ENCODE measurements around the gene BROX.

BROX gene

DNA sequence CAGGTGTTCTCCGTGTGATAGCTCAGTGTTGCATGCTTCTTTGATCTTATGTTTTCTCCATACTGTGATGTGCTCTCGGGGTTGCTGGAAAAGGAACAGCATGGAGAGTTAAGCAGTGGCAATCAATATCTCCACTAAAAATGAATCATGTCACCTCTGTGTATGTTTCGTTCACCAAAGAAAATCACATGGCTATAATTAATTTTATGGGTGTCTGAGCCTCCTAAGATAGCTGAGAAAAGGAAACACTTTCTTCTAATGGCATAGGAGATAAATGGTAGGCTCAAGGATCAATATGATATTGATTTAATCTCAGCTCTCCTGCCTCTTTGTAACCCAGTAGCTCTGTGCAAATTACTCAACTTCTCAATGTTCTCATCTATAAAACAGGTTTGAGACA, 38.9 kb downstream of the BROX start:
- Histone ChIP-seq H3K79me1 (replicated peaks; ENCODE audit: low read length, poor library complexity, severe bottlenecking) (no peaks in the 10 kb centered on the region), H2BK12ac (ENCODE audit: low read length in 2 of 2) (no peak overlapping the region)
- DNase-seq, result no peak

DNA sequence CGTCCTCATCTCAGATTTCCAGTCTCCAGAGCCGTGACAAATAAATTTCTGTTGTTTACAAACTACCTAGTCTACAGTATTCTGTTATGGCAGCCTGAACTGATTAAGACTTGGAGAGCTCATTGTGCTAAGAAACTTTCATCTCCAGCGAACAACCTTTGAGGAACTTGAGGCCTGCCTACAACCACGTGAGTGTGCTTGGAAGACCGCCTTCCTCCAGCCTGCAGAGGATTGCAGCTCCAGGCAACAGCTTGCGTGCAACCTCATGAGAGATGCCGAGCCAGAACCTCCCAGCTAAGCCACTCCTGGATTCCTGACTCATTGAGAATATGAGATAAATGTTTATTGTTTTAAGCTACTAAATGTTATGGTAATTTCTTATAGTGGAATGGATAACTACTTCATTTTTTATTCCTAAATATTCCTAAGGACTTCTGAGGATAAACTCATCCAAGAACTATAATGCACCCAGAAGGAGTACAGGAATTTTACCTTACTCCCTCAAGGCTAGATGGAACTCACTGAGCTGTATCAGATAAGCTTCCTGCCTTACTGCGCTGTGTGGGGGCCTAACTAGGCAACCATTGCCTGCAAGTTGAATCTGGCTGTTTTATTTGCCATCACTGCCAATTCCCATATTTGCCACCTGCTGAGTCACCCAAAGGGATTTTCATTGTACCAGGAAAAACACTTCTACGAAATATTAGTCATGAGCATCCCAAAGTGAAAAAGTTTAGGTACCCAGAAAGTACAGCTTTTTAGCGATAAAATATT, 42.2 kb downstream of the BROX start:
- H3K4ac ChIP-seq (ENCODE audit: low read depth in 1 of 2, low read length in 2 of 2), result no peak overlapping the region
- H3K4me1 ChIP-seq (ENCODE audit: control insufficient read depth, insufficient read depth, low read depth, low read length), result peaks cover 1% of the 10 kb centered on the region
- H2BK120ac ChIP-seq (ENCODE audit: low read depth, low read length), result no peak overlapping the region
- no peaks in the 10 kb centered on the region for H3K9me3 ChIP-seq (ENCODE audit: control insufficient read depth, low read length)
- 81% methylated on average over 9 of the region's 10 CpGs for WGBS
- no peak for DNase-seq
- no peaks in the 10 kb centered on the region for H3K27me3 ChIP-seq (ENCODE audit: control insufficient read depth in 1 of 2, insufficient read depth in 1 of 2, low read length in 2 of 2)
- no peak overlapping the region for H3K18ac ChIP-seq (ENCODE audit: low read depth in 1 of 2, low read length in 2 of 2)
- no peak overlapping the region for H2BK15ac ChIP-seq (ENCODE audit: low read depth, poor library complexity, severe bottlenecking)
- no peak overlapping the region for H2BK12ac ChIP-seq (ENCODE audit: low read length in 2 of 2)
- no peak overlapping the region for H3K14ac ChIP-seq (ENCODE audit: low read length in 2 of 2)
- H3K36me3 ChIP-seq (ENCODE audit: control insufficient read depth in 1 of 2, insufficient read depth in 2 of 2, low read depth in 1 of 2, low read length in 2 of 2), result no peaks in the 10 kb centered on the region
- no peak overlapping the region for H2AFZ ChIP-seq (ENCODE audit: low read depth, low read length)
- H2AK5ac ChIP-seq (ENCODE audit: low read length, severe bottlenecking), result no peak overlapping the region
- no peak overlapping the region for H2BK5ac ChIP-seq (ENCODE audit: low read depth, low read length, poor library complexity, severe bottlenecking)
- no peak overlapping the region for H4K8ac ChIP-seq (ENCODE audit: low read length)
- H4K91ac ChIP-seq (ENCODE audit: low read length), result no peak overlapping the region
- peak overlapping the region; percentile 79 for H3K9ac ChIP-seq (ENCODE audit: low read length)
- no peak overlapping the region for H3K27ac ChIP-seq (ENCODE audit: low read length, poor library complexity, severe bottlenecking)
- H3K79me1 ChIP-seq (replicated peaks; ENCODE audit: low read length, poor library complexity, severe bottlenecking), result no peaks in the 10 kb centered on the region
- H3K4me2 ChIP-seq (ENCODE audit: low read length, poor library complexity, severe bottlenecking), result no peak overlapping the region
- H3K23ac ChIP-seq (ENCODE audit: low read length in 2 of 2), result no peak overlapping the region
- H3K4me3 ChIP-seq (ENCODE audit: insufficient read depth in 1 of 2, low read depth in 1 of 2, low read length in 2 of 2), result peak overlapping the region in 1 of 2 experiments; percentile 55

More for the DNA sequence above, 38.9 kb downstream of the BROX start:
- no peak overlapping the region for H4K91ac ChIP-seq (ENCODE audit: low read length)
- H3K27ac ChIP-seq (ENCODE audit: low read length, poor library complexity, severe bottlenecking), result no peak overlapping the region
- H3K4me1 ChIP-seq (ENCODE audit: control insufficient read depth, insufficient read depth, low read depth, low read length), result peaks cover 1% of the 10 kb centered on the region
- no peak overlapping the region for H2AFZ ChIP-seq (ENCODE audit: low read depth, low read length)
- no peak overlapping the region for H3K4ac ChIP-seq (ENCODE audit: low read depth in 1 of 2, low read length in 2 of 2)
- H3K4me2 ChIP-seq (ENCODE audit: low read length, poor library complexity, severe bottlenecking), result no peak overlapping the region
- H2BK15ac ChIP-seq (ENCODE audit: low read depth, poor library complexity, severe bottlenecking), result no peak overlapping the region
- no peak overlapping the region for H3K9ac ChIP-seq (ENCODE audit: low read length)
- no peak overlapping the region for H2AK5ac ChIP-seq (ENCODE audit: low read length, severe bottlenecking)
- no peaks in the 10 kb centered on the region for H3K9me3 ChIP-seq (ENCODE audit: control insufficient read depth, low read length)
- H2BK5ac ChIP-seq (ENCODE audit: low read depth, low read length, poor library complexity, severe bottlenecking), result no peak overlapping the region
- H4K8ac ChIP-seq (ENCODE audit: low read length), result no peak overlapping the region
- no peak overlapping the region for H2BK120ac ChIP-seq (ENCODE audit: low read depth, low read length)
- no peak overlapping the region for H3K23ac ChIP-seq (ENCODE audit: low read length in 2 of 2)
- no peak overlapping the region for H3K18ac ChIP-seq (ENCODE audit: low read depth in 1 of 2, low read length in 2 of 2)
- H3K36me3 ChIP-seq (ENCODE audit: control insufficient read depth in 1 of 2, insufficient read depth in 2 of 2, low read depth in 1 of 2, low read length in 2 of 2), result no peaks in the 10 kb centered on the region
- no peaks in the 10 kb centered on the region for H3K27me3 ChIP-seq (ENCODE audit: control insufficient read depth in 1 of 2, insufficient read depth in 1 of 2, low read length in 2 of 2)
- WGBS, result 62% methylated on average over 1 of the region's 3 CpGs
- no peak overlapping the region for H3K4me3 ChIP-seq (ENCODE audit: insufficient read depth in 1 of 2, low read depth in 1 of 2, low read length in 2 of 2)
- no peak overlapping the region for H3K14ac ChIP-seq (ENCODE audit: low read length in 2 of 2)

DNA sequence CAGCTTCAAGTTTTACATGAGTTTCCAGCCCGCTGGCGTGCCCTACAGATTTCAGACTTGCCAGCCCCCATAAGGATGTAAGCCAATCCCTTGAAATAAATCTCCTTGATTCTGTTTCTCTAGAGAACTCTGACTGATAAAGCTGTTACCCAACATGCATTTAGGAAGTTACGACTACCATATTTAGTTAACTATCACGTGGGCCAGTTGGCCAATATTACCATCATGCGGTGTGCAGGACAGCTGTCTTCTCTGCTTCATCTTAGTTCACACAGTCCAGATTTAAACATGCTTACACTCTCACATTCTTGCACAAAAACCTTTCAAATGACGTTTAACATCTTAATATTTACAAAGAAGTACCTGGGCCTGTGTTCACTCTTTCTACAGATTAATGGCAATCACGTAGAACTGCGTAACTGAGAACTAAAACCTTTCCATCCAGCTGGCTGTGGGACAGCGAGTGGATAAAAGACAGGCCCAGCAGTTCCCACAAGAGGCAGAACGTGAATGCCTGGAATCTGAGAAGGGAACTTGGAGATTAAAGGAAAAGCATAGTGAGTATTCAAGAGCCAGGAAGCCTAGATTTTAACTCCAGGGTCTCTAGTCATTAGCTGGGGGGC, 45.4 kb downstream of the BROX start:
- no peaks in the 10 kb centered on the region for H3K79me1 ChIP-seq (replicated peaks; ENCODE audit: low read length, poor library complexity, severe bottlenecking)
- H3K27ac ChIP-seq (ENCODE audit: low read length, poor library complexity, severe bottlenecking), result no peak overlapping the region
- no peak overlapping the region for H2AFZ ChIP-seq (ENCODE audit: low read depth, low read length)
- no peak overlapping the region for H2BK5ac ChIP-seq (ENCODE audit: low read depth, low read length, poor library complexity, severe bottlenecking)
- no peak overlapping the region for H3K9ac ChIP-seq (ENCODE audit: low read length)
- H3K9me3 ChIP-seq (ENCODE audit: control insufficient read depth, low read length), result no peaks in the 10 kb centered on the region
- H2BK15ac ChIP-seq (ENCODE audit: low read depth, poor library complexity, severe bottlenecking), result no peak overlapping the region
- no peak overlapping the region for H3K4ac ChIP-seq (ENCODE audit: low read depth in 1 of 2, low read length in 2 of 2)
- no peak overlapping the region for H3K4me3 ChIP-seq (ENCODE audit: insufficient read depth in 1 of 2, low read depth in 1 of 2, low read length in 2 of 2)
- H3K4me1 ChIP-seq (ENCODE audit: control insufficient read depth, insufficient read depth, low read depth, low read length), result peaks cover 1% of the 10 kb centered on the region
- H3K14ac ChIP-seq (ENCODE audit: low read length in 2 of 2), result no peak overlapping the region
- H2BK120ac ChIP-seq (ENCODE audit: low read depth, low read length), result no peak overlapping the region
- H3K27me3 ChIP-seq (ENCODE audit: control insufficient read depth in 1 of 2, insufficient read depth in 1 of 2, low read length in 2 of 2), result no peaks in the 10 kb centered on the region
- DNase-seq, result no peak
- no peak overlapping the region for H2AK5ac ChIP-seq (ENCODE audit: low read length, severe bottlenecking)
- no peak overlapping the region for H3K23ac ChIP-seq (ENCODE audit: low read length in 2 of 2)
- H4K91ac ChIP-seq (ENCODE audit: low read length), result no peak overlapping the region
- WGBS, result 74% methylated on average over 10 of the region's 10 CpGs
- no peak overlapping the region for H4K8ac ChIP-seq (ENCODE audit: low read length)
- no peaks in the 10 kb centered on the region for H3K36me3 ChIP-seq (ENCODE audit: control insufficient read depth in 1 of 2, insufficient read depth in 2 of 2, low read depth in 1 of 2, low read length in 2 of 2)
- no peak overlapping the region for H2BK12ac ChIP-seq (ENCODE audit: low read length in 2 of 2)
- no peak overlapping the region for H3K4me2 ChIP-seq (ENCODE audit: low read length, poor library complexity, severe bottlenecking)
- no peak overlapping the region for H3K18ac ChIP-seq (ENCODE audit: low read depth in 1 of 2, low read length in 2 of 2)

DNA sequence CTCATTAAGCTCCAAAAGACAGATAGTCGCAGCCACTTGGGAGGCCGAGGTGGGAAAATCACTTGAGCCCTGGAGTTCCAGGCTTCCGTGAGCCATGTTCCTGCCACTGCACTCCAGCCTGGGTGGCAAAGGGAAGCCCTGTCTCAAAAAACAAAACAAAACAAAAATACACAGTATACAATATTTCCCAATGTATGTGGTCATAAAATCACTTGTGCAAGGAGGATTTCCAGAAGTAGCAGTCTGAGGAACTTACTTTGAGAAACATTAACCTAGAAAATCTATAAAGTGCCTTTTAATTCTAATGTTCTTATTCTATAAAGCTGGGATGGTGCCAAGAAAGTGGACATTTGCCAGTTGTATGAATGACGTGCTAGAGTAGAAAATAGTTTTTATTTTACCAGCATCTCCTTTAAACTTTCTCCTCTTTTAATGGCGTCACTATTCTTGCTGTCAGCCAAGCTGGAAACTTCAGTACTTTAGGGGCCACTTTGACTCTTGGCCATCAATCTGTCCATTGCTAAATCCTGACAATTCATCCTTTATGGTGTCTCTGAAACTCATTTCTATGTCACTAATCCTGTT, 47.2 kb downstream of the BROX start:
- no peaks in the 10 kb centered on the region for H3K27me3 ChIP-seq (ENCODE audit: control insufficient read depth in 1 of 2, insufficient read depth in 1 of 2, low read length in 2 of 2)
- DNase-seq, result no peak
- H2AFZ ChIP-seq (ENCODE audit: low read depth, low read length), result no peak overlapping the region
- H3K4me1 ChIP-seq (ENCODE audit: control insufficient read depth, insufficient read depth, low read depth, low read length), result no peaks in the 10 kb centered on the region
- no peak overlapping the region for H3K4me3 ChIP-seq (ENCODE audit: insufficient read depth in 1 of 2, low read depth in 1 of 2, low read length in 2 of 2)
- H3K4me2 ChIP-seq (ENCODE audit: low read length, poor library complexity, severe bottlenecking), result no peak overlapping the region
- no peak overlapping the region for H3K4ac ChIP-seq (ENCODE audit: low read depth in 1 of 2, low read length in 2 of 2)
- no peak overlapping the region for H3K18ac ChIP-seq (ENCODE audit: low read depth in 1 of 2, low read length in 2 of 2)
- H2BK15ac ChIP-seq (ENCODE audit: low read depth, poor library complexity, severe bottlenecking), result no peak overlapping the region
- WGBS, result 95% methylated on average over 4 of the region's 5 CpGs
- H3K23ac ChIP-seq (ENCODE audit: low read length in 2 of 2), result no peak overlapping the region
- no peaks in the 10 kb centered on the region for H3K79me1 ChIP-seq (replicated peaks; ENCODE audit: low read length, poor library complexity, severe bottlenecking)
- no peak overlapping the region for H3K9ac ChIP-seq (ENCODE audit: low read length)
- H2BK12ac ChIP-seq (ENCODE audit: low read length in 2 of 2), result no peak overlapping the region
- H4K8ac ChIP-seq (ENCODE audit: low read length), result no peak overlapping the region
- H3K9me3 ChIP-seq (ENCODE audit: control insufficient read depth, low read length), result no peaks in the 10 kb centered on the region
- H4K91ac ChIP-seq (ENCODE audit: low read length), result no peak overlapping the region
- no peak overlapping the region for H3K27ac ChIP-seq (ENCODE audit: low read length, poor library complexity, severe bottlenecking)
- no peak overlapping the region for H2AK5ac ChIP-seq (ENCODE audit: low read length, severe bottlenecking)
- H3K14ac ChIP-seq (ENCODE audit: low read length in 2 of 2), result no peak overlapping the region
- no peak overlapping the region for H2BK120ac ChIP-seq (ENCODE audit: low read depth, low read length)
- H2BK5ac ChIP-seq (ENCODE audit: low read depth, low read length, poor library complexity, severe bottlenecking), result no peak overlapping the region
- H3K36me3 ChIP-seq (ENCODE audit: control insufficient read depth in 1 of 2, insufficient read depth in 2 of 2, low read depth in 1 of 2, low read length in 2 of 2), result no peaks in the 10 kb centered on the region

Measured in mesenchymal stem cell (in vitro differentiated cells and primary cell).